Cardiac atrium fibroblast (primary cell): ENCODE results near the gene PGAM4. TPM values are rescaled to one million over a fixed set of nuclear protein-coding genes. Genes with fewer than 3 reads are reported as not detected.

ENCODE experiments used
- total RNA-seq: library from RNA; depleted of rRNA; stranded (reverse); fragments of >200 nt; gene quantifications from 2 replicates; pipeline ENCODE4 v1.2.3, GENCODE V29; 2015

The PGAM4 gene
- not detected in 2 replicates for total RNA-seq

DNA sequence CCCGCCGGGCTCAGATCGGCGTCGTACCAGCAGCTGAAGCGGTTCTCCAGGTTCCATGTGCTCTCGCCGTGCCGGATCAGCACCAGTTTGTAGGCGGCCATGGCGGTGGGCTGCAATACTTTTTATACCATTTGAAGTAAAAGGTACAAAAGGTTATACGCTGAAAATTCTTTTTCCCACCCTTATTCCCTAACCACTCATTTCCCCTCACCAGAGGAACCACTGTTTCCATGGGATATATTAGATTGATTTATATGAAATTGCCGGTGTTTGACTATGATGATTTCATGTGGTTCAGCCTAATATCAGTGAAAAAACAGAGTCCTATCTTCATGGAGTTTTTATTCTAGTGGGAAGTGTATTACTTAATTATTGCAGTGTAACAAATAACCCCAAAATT, at the start of gene PGAM4:
Gene PGAM4 (minus strand): TSS at position 101 of the 400 bp plus-strand sequence. CDS start 0 bp downstream, at position 101.

Other genes starting within 250 kb of the PGAM4 start
- 25.4 and 25.8 TPM in 2 replicates for gene ATRX, start 183.4 kb downstream of the PGAM4 start, total RNA-seq
- gene MAGT1, start 74.2 kb downstream of the PGAM4 start, total RNA-seq = 48.9 and 62.0 TPM in 2 replicates
- gene COX7B, start 70.2 kb downstream of the PGAM4 start, total RNA-seq = 207 and 283 TPM in 2 replicates
- gene ATP7A, start 58.9 kb downstream of the PGAM4 start, total RNA-seq = 7.4 and 10.2 TPM in 2 replicates
- 926 and 1,058 TPM in 2 replicates for gene PGK1, start 134.6 kb upstream of the PGAM4 start, total RNA-seq
- gene TAF9B, start 170.0 kb upstream of the PGAM4 start, total RNA-seq = 7.2 and 10.5 TPM in 2 replicates